ENCODE results near the gene RELN.

DNA sequence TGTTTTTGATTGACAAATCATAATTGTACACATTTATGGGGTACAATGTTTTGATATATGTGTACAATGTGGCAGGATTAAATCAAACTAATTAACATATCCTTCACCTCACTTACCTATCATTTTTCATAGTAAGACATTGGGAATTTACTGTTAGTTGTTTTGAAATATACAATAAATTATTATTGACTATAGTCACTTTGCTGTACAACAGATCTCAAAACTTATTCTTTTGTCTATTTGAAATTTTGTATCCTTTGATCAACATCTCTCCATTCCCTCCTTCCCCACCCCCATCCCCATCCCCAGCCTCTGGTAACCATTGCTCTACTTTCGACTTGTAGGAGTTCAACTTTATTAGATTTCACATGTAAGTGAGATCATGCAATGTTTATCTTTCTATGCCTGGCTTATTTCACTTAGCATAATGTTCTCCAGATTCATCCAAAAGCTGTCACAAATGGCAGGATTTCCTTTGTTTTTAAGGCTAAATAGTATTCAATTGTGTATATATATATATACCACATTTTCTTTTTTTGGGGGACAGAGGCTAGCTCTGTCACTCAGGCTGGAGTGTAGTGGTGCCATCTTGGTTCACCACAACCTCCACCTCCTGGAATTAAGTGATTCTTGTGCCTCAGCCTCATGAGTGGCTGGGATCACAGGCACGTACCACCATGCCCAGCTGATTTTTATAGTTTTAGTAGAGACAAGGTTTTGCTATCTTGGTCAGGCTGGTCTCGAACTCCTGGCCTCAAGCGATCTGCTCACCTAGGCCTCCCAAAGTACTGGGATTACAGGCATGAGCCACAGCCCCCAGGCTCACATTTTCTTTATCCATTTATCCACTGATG lies 520.1 kb downstream of the RELN start:
- TF ChIP-seq CTCF (IDR thresholded peaks at IDR 0.05): no peak
- no peak for TF ChIP-seq POLR2A (IDR thresholded peaks at IDR 0.05)

Data from lower leg skin (tissue), 3 donors.